IgD-negative memory B cell (primary cell): ENCODE results near the gene VSTM2B. TPM values are rescaled to one million over a fixed set of nuclear protein-coding genes. Genes with fewer than 3 reads are reported as not detected.
"Not testable (repeated sequence)": the region's sequence is repeated elsewhere in the genome, so short reads cannot be mapped to it uniquely, and the experiment has no call there.

ENCODE experiments used
- H3K27ac Mint-ChIP-seq, 3 donors: one replicate each; pipeline ENCODE4 v1.8.0; 2020 to 2022; ENCODE audit warnings: mild to moderate bottlenecking in 3 of 3, mixed read lengths in 3 of 3, moderate library complexity in 1 of 3
- H3K27me3 Mint-ChIP-seq: one replicate; pipeline ENCODE4 v1.8.0; 2021; ENCODE audit warnings: mixed read lengths
- H3K36me3 Mint-ChIP-seq: one replicate; pipeline ENCODE4 v1.8.0; 2020; ENCODE audit warnings: mild to moderate bottlenecking, mixed read lengths
- H3K4me1 Mint-ChIP-seq, 3 donors: one replicate each; pipeline ENCODE4 v1.8.0; 2020 to 2022; ENCODE audit warnings: mixed read lengths in 3 of 3, mild to moderate bottlenecking in 1 of 3
- H3K4me3 Mint-ChIP-seq, 4 donors: one replicate each; pipeline ENCODE4 v1.8.0; 2020 to 2022; ENCODE audit warnings: mild to moderate bottlenecking in 4 of 4, mixed read lengths in 4 of 4, moderate library complexity in 3 of 4
- H3K9me3 Mint-ChIP-seq, 3 donors: one replicate each; pipeline ENCODE4 v1.8.0; 2020 to 2021; ENCODE audit warnings: mixed read lengths in 3 of 3, mild to moderate bottlenecking in 1 of 3
- polyA plus RNA-seq: library from polyadenylated mRNA; unstranded; fragments of 300-500 nt; fragmentation: Illumina TruSeq; gene quantifications from one replicate; pipeline ENCODE4 v1.2.3, GENCODE V29; 2021

The VSTM2B gene
- polyA plus RNA-seq, 1 donor from 2014 or later: not detected

DNA sequence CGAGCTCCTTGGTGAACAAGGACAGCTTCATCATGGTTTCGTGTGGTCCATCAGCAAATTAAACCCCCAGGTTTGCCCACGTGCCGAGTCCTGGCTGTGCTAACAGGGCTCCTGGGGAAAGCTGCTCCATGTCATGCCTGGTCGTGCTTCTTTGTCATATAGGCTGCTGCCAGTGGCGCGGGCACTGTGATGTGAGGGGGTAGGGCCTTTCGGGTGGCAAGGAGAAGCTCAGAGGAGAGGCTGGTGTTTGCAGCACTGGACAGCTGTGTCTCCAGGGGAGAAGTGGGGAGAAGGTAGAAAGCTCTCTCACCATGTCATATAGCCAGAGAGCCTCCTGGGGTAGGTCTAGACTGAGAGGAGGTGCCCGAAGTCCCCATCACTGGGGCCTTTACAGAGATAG is 13.3 kb downstream of the VSTM2B start:
- peaks cover 5% of the 10 kb centered on the region for H3K27me3 Mint-ChIP-seq
- H3K36me3 Mint-ChIP-seq: no peaks in the 10 kb centered on the region
- H3K4me1 Mint-ChIP-seq: no peaks in the 10 kb centered on the region
- no peak overlapping the region for H3K27ac Mint-ChIP-seq
- H3K9me3 Mint-ChIP-seq: peaks cover 0 to 4% (median 3%) of the 10 kb centered on the region in 3 donors
- no peak overlapping the region for H3K4me3 Mint-ChIP-seq

DNA sequence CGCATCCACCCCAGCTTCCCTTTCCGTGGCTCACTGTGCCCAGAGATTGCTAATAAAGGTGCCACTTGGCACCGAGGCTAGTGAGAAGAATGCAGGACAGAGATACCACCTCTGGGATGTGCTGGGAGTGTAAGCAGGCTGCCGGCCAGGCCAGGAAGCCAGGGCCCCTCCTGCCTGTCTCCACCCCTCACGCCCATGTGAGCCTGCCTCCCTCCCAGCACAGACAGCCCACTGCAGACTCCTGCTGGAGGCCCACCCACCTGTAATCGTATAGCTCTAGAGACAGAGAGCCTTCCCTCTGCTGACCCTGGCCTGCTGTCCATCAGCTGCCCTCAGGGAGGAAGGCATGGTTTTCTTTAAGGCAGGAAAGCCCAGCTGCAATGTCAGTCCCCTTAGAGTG is 13.9 kb downstream of the VSTM2B start:
- Mint-ChIP-seq H3K4me3 (no peak overlapping the region), H3K4me1 (no peaks in the 10 kb centered on the region), H3K36me3 (no peaks in the 10 kb centered on the region), H3K9me3 (peaks cover 0 to 6% (median 3%) of the 10 kb centered on the region in 3 donors), H3K27me3 (peaks cover 5% of the 10 kb centered on the region), H3K27ac (no peak overlapping the region)

DNA sequence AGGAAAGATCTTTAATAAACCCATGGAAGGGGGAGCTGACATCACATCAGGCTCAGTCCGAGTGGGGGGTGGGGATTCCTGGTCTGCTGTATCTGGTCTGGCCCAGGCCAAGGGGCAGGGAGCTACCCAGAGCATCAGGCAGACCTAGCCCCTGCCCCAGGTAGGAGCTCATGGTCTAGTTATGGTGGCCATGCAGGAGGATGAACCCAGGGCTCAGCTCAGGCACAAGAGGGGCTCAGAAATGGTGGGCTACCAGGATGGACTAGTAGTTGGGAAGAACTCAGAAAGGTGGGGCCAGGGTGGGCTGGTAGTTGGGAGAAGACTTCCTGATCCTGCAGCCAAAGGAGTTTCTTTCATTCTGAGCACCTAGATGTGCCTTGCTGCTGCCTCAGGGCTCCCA is 14.3 kb downstream of the VSTM2B start:
- Mint-ChIP-seq H3K4me1 (no peaks in the 10 kb centered on the region), H3K27me3 (peaks cover 5% of the 10 kb centered on the region), H3K36me3 (no peaks in the 10 kb centered on the region), H3K4me3 (no peak overlapping the region), H3K9me3 (peaks cover 0 to 8% (median 3%) of the 10 kb centered on the region in 3 donors), H3K27ac (no peak overlapping the region)

DNA sequence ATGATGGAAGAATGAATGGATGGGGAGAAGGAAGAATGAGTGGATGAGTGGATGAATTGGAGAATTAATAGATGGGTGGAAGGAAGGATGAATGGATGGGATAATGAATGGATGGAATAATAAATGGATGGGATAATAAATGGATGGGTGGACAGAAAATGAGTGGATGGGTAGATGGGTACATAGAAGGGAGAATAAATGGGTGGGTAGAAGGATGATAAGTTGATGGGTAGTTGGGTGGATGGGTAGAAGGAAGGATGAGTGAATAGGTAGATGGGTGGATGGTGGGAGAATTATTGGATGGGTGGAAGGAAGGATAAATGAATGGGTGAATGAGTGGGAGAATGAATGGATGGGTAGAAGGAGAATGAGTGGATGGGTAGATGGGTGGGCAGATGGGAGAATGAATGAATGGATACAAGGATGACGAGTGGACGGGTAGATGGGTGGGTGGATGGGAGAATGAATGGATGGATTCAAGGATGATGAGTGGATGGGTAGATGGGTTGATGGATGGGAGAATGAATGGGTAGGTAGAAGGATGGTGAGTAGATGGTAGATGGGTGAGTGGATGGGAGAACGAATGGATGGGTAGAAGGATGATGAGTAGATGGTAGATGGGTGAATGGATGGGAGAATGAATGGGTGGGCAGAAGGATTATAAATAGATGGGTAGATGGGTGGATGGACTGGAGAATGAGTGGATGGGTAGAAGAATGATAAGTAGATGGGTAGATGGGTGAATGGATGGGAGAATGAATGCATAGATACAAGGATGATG is 15.9 kb downstream of the VSTM2B start:
- Mint-ChIP-seq H3K36me3 (no peaks in the 10 kb centered on the region), H3K9me3 (peaks cover 0 to 8% (median 3%) of the 10 kb centered on the region in 3 donors), H3K27ac (no peak overlapping the region), H3K4me3 (no peak overlapping the region), H3K4me1 (no peaks in the 10 kb centered on the region), H3K27me3 (peaks cover 2% of the 10 kb centered on the region)

GRCh38 chr19:29542327-29542726 is 16.5 kb downstream of the VSTM2B start:
- Mint-ChIP-seq H3K4me1 (no peaks in the 10 kb centered on the region), H3K4me3 (no peak overlapping the region), H3K27me3 (peaks cover 3% of the 10 kb centered on the region), H3K27ac (no peak overlapping the region), H3K9me3 (peaks cover 0 to 8% (median 3%) of the 10 kb centered on the region in 3 donors), H3K36me3 (no peaks in the 10 kb centered on the region)

DNA sequence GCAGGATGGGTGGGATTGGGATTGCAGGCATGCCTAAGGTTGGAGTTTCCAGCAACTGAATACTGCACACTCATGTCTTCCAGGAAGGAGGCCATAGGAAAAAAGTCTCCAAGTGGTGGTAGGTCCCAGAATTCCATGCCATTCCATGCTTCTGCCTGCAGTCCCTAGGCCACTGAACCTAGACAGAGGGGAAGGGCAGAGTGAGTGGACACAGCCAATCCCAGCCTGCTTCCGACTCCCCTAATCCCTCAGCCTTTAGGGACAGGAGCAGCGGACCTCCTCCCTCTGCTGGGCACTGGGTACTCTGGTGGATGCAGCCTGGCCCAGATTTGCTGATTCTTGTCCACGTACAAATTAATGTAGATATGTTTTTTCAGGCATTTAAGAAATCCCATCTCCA is 17.0 kb downstream of the VSTM2B start:
- Mint-ChIP-seq H3K9me3 (peaks cover 0 to 8% (median 3%) of the 10 kb centered on the region in 3 donors), H3K36me3 (no peaks in the 10 kb centered on the region), H3K27me3 (peaks cover 5% of the 10 kb centered on the region), H3K4me3 (no peak overlapping the region), H3K4me1 (no peaks in the 10 kb centered on the region), H3K27ac (no peak overlapping the region)

DNA sequence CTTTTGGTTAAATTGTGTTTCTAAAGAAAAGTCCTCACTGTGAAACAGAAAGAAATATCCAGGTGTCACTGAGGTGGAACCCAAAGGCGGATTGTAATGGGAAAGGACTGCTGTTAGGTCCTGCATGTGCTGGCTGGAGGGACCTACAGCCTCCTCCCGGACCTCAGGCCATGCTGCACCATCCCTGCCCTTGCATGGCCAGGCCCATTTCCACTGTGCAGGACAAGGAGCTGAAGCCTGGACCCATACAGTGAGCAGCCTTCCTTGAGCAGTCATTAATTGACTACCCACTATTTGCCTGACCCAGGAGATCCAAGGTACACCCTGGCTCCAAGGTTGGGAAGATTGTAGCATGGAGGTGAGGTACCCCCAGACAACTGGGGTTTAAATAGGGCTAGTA is 17.6 kb downstream of the VSTM2B start:
- peaks cover 5% of the 10 kb centered on the region for H3K27me3 Mint-ChIP-seq
- no peaks in the 10 kb centered on the region for H3K4me1 Mint-ChIP-seq
- H3K27ac Mint-ChIP-seq: no peak overlapping the region
- H3K9me3 Mint-ChIP-seq: peaks cover 0 to 6% (median 2%) of the 10 kb centered on the region in 3 donors
- no peak overlapping the region for H3K4me3 Mint-ChIP-seq
- H3K36me3 Mint-ChIP-seq: no peaks in the 10 kb centered on the region

DNA sequence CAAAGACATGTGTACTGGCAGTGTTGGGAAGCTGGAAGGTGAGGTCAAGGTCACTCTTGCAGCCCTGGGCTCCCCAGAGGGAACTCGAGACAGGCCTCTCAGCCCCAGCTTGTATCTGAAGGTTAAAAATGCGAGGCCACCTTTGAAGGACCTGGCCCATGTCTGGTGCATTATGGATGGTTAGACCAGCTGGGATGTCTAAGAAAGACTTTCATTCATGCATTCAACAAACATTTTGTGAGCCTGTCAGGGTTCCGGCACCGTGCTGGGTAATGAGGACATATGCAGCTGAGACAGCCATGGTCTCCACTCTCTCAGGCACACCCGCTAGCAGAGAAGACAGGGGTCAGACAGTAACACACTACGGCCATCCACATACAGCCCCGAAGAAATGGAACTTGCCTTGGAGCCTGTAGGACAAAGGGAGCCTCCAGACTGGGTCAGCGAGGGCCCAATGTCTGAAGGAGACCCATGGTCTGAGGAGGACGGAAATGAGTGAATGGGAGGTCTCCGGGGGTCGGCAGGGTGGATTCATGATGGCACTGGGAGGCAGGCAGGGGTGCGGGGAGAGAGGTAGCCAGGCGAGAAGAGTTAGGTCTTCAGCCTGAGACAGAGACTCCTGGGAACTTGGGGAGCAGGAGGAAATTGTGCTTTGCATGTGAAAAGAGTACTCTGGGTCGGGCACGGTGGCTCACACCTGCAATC is 19.0 kb downstream of the VSTM2B start:
- Mint-ChIP-seq H3K27ac (no peak overlapping the region), H3K4me1 (no peaks in the 10 kb centered on the region), H3K27me3 (peaks cover 3% of the 10 kb centered on the region), H3K9me3 (peaks cover 0 to 4% (median 0%) of the 10 kb centered on the region in 3 donors), H3K4me3 (peak overlapping the region in 1 of 4 donors; percentile 59), H3K36me3 (no peaks in the 10 kb centered on the region)

GRCh38 chr19:29545447-29545846 is 19.7 kb downstream of the VSTM2B start:
- not testable (repeated sequence) for H3K36me3 Mint-ChIP-seq, H3K4me3 Mint-ChIP-seq, H3K27me3 Mint-ChIP-seq, H3K9me3 Mint-ChIP-seq, H3K4me1 Mint-ChIP-seq, H3K27ac Mint-ChIP-seq

GRCh38 chr19:29545866-29546582 is 20.2 kb downstream of the VSTM2B start:
- H3K27me3 Mint-ChIP-seq: peaks cover 3% of the 10 kb centered on the region
- H3K4me3 Mint-ChIP-seq: no peak overlapping the region
- peaks cover 0 to 4% (median 0%) of the 10 kb centered on the region in 3 donors for H3K9me3 Mint-ChIP-seq
- H3K4me1 Mint-ChIP-seq: no peaks in the 10 kb centered on the region
- no peak overlapping the region for H3K27ac Mint-ChIP-seq
- H3K36me3 Mint-ChIP-seq: no peaks in the 10 kb centered on the region

DNA sequence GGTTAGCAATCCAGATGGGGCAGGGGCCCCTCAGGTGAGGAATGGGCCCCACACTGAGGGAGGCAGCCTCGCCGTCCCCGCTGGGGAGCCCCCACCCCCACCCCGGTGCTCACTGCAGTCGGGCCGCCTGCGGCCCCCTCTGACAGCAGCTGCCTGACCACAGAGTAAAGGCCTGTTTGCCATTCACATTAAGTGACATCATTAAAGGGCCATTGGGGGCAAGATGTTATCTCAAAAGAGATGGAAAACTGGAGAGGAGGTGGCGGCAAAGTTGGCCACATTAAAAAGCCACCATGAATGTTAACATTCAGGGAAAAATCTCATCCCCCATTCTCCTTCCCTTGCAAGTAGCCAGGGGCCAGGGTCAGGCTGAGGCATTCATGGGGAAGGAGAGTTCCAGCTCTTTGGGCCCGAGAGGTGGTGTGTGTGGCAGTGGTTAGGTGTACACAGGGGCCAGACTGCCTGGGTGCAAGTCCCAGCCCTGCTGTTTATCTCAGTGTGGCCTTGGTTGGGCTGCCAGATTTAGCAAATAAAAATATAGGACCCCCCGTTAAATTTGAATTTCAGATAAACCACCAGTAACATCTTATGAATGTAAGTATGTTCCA is 20.9 kb downstream of the VSTM2B start:
- Mint-ChIP-seq H3K36me3 (no peaks in the 10 kb centered on the region), H3K27me3 (peaks cover 3% of the 10 kb centered on the region), H3K4me3 (no peak overlapping the region), H3K4me1 (no peaks in the 10 kb centered on the region), H3K27ac (no peak overlapping the region), H3K9me3 (peaks cover 0 to 4% (median 0%) of the 10 kb centered on the region in 3 donors)

GRCh38 chr19:29547361-29547960 is 21.7 kb downstream of the VSTM2B start:
- peaks cover 3% of the 10 kb centered on the region for H3K27me3 Mint-ChIP-seq
- no peaks in the 10 kb centered on the region for H3K4me1 Mint-ChIP-seq
- no peaks in the 10 kb centered on the region for H3K36me3 Mint-ChIP-seq
- no peak overlapping the region for H3K27ac Mint-ChIP-seq
- peaks cover 0 to 4% (median 0%) of the 10 kb centered on the region in 3 donors for H3K9me3 Mint-ChIP-seq
- no peak overlapping the region for H3K4me3 Mint-ChIP-seq

DNA sequence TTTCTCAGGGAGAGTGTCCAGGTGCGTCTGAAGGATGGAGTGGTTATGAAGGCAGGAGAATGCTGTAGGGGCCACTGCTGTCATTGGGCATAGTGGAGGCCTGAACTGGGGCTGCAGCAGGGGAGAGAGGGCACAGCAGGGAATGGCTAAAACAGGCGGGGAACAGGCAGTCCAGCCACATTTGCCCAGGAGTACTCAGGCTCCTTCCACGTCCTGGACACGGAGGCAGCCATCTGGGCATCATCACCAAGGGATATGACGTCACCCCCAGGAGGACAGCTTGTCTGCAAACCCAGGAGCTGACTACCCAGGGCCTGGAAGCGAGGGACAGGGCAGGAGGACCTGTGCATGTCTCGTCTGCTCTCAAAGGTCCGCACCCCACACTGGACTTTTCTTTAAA is 22.2 kb downstream of the VSTM2B start:
- Mint-ChIP-seq H3K36me3 (no peaks in the 10 kb centered on the region), H3K27me3 (peaks cover 3% of the 10 kb centered on the region), H3K27ac (no peak overlapping the region), H3K4me1 (no peaks in the 10 kb centered on the region), H3K4me3 (no peak overlapping the region), H3K9me3 (peaks cover 0 to 6% (median 0%) of the 10 kb centered on the region in 3 donors)

GRCh38 chr19:29548483-29549085 is 22.8 kb downstream of the VSTM2B start:
- peaks cover 3% of the 10 kb centered on the region for H3K27me3 Mint-ChIP-seq

More at GRCh38 chr19:29548483-29549085, 22.8 kb downstream of the VSTM2B start:
- peaks cover 3 to 12% (median 4%) of the 10 kb centered on the region in 3 donors for H3K9me3 Mint-ChIP-seq
- no peak overlapping the region for H3K4me3 Mint-ChIP-seq
- no peaks in the 10 kb centered on the region for H3K4me1 Mint-ChIP-seq
- H3K27ac Mint-ChIP-seq: no peak overlapping the region
- H3K36me3 Mint-ChIP-seq: no peaks in the 10 kb centered on the region
